HG03342 (cell line): ENCODE data around the gene TFEC.
"Not testable (repeated sequence)": the region's sequence is repeated elsewhere in the genome, so short reads cannot be mapped to it uniquely, and the experiment has no call there.

Experiments used
- ATAC-seq: cut with Tn5 transposase; IDR thresholded peaks from one replicate; pipeline ENCODE4 v1.9.1; 2021; ENCODE audit warnings: mild to moderate bottlenecking, moderate library complexity; ENCODE audit not compliant: unreplicated experiment

The TFEC gene, protein sequence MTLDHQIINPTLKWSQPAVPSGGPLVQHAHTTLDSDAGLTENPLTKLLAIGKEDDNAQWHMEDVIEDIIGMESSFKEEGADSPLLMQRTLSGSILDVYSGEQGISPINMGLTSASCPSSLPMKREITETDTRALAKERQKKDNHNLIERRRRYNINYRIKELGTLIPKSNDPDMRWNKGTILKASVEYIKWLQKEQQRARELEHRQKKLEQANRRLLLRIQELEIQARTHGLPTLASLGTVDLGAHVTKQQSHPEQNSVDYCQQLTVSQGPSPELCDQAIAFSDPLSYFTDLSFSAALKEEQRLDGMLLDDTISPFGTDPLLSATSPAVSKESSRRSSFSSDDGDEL

DNA sequence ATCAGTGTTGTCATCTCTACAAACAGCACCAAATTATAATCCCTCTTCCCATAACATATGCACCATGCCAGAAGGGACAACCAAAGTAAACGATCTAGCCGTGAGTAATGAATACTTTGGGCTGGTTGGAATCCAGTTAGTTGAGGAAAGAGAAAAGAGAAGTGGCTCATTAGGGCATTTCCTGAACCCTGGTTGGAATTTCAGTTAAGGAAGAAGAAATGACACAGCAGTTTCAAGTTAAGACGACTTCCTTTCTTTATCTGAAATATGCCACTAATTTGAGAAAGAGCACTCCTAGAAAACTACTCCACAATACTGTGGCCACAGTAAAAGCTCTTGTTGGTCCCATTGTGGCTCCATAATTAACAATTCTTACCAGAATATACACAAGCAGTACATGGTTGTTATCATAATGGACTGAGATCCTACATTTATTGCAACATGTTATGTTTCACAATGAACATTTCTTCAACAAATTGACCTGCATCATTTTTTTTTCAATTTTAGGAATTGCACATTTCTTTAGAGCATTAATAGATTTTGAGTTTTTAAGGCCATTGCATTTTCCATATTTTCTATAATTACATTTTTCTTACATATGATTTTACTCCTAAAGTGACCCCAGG lies at the start of gene TFEC:
Gene TFEC (minus strand): TSS at position 113 of the 626 bp plus-strand sequence. CDS start 46,322 bp downstream, outside the sequence.
- ATAC-seq = no peak

DNA sequence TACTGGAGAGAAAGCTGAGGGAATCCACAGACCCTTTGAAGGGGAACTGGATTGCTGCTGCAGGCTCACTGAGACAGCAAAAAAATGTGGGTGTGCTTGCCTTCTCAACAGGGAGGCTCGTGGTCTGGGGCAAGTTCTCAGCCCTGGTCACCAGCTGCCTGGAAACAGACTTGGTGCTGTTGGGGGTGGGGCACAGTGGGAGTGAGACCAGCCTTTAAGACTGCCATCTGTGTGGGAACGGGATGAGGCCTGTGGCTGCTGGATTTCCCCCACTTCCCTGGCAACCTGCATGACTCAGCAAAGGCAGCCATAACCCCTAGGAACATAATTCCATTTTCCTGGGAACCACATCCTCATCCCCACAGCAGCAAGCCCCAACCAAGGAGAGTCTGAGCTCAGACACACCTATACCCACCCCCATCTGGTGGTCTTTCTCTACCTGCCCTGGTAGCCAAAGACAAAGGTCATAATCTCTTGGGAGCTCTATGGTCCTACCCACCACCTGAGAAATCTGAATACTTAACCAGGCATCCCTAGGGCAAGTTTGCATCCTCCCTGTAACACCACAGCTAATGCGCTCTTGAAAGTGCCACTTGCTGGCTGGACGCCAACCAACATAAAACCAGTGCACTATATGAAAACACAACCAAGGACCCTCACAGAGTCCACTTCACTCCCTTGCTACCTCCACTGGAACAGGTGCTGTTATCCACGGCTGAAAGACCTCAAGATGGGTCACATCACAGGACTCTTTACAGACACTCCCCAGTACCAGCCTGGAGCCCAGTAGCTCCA lies 45.0 kb upstream of the TFEC start:
- no peak for ATAC-seq

DNA sequence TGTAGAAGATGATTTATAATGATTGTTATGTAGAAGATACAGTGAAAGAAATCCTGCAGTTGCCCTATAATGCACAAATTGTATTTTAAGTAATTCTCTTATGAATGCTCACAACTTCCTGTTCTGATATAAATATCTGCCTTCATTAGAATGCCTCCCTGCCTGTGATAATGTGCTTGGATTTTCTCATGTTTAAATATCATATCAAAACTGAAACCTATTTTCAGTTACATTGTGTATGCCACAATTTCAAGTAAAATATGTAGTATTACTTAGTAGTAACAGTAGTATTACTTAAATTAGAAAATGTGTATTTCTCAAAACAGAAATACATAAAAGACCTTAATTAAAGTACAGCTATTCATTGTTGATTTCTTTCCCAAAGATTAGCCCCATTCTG lies 41.1 kb upstream of the TFEC start:
- ATAC-seq = no peak

DNA sequence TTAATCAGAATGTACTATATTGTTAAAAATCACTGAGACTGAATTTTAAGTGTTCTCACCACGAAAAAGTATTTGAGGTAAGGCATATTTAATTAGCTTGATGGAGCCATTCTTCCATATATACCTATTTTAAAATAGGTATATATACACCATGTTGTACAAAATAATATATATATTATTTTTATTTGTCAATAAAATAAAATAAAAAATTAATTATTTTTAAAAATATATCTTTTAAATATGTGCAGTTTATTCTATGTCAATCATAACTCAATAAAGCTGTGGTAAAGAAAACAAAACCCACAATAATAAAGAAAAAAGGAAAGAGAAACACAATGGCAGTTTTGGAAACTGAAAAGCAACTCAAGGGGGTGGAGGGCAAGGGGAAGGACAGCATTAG lies 33.6 kb upstream of the TFEC start:
- ATAC-seq = no peak

DNA sequence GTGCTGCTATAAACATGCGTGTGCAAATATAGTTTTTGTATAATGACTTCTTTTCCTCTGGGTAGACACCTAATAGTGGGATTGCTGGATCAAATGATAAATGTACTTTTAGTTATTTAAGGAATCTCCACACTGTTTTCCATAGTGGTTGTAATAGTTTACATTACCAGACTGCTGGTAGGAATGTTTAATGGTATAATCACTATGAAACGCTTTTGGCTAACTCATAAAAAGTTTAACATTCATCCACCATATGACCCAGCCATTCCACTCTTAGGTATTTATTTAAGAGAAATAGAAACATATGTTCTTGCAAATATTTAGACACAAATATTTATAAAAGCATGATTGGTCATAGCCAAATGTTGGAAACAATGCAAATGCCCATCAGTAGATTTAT lies 32.1 kb upstream of the TFEC start:
- no peak for ATAC-seq

DNA sequence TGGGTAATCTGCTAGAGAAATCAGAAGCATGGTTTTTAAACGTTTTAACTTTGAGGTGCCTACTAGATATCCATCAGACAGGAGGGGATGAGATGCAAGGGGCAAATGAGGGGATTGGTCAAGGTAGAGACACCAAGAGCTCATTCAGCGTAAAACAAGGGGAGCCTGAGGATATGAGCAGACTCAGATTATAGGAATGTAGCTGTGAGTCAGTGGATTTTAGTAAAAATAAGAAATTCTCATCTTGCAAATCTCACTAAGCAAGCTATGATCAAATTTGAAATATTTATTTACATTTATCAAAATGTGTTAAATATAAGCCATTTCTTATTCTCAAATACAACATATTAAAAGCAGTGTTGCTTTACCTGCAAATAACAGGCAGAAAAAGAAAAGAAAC lies 21.4 kb upstream of the TFEC start:
- ATAC-seq = no peak

DNA sequence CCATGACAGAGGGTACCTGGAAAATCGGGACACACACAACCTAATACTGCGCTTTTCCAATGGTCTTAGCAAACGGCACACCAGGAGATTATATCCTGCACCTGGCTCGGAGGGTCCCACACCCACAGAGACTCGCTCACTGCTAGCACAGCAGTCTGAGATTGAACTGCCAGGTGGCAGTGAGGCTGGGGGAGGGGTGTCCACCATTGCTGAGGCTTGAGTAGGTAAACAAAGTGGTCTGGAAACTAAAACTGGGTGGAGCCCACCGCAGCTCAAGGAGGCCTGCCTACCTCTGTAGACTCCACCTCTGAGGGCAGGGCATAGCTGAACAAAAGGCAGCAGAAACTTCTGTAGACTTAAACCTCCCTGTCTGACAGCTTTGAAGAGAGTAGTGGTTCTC lies 16.7 kb upstream of the TFEC start:
- ATAC-seq = not testable (repeated sequence)

DNA sequence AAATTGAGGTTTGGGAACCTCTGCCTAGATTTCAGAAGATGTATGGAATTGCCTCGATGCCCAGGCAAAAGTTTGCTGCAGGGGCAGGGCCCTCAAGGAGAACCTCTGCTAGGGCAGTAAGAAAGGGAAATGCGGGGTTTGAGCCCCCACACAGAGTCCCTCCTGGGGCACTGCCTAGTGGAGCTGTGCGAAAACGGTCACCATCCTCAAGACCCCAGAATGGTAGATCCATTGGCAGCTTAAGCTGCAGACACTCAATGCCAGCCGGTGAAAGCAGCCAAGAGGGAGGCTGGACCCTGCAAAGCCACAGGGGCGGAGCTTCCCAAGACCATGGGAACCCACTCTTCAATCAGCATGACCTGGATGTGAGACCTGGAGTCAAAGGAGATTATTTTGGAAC lies 15.0 kb upstream of the TFEC start:
- no peak for ATAC-seq

DNA sequence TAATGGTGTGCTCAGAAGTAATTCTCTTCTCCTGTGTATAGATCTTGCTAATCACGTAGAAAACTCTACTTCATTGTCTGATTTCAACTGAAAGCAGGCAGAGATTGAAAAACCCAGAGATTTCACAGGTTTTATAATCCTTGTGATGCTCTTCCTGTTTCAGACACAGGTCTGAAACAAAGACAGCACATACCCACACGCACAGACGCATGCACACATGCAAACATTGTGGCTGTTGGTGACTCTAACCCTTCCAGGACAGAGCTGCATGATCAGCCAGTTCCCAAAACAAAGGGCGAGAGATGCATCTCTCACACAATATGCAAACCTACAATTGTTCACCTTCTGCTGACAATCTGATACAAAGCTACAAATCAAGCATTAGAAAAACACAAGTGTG lies 11.1 kb upstream of the TFEC start:
- ATAC-seq = peak; percentile 85

DNA sequence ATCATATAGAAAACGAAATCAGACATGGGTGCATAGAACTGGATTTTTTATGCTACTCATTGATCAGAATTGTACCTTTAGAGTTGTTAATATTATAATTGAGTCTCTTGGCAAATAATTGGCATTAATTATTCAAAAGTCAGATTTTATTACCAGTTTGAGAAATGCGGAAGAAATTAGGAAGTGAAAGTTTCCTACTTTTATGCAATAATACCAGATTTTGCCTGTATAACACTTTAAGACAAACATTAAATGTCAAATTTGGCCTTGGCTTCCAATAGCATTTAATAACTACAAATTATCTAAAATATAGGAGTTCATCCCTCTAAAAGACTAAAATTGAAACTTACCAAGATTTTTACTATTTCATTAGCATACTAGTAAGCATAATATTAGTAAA lies 6.8 kb upstream of the TFEC start:
- ATAC-seq = no peak

DNA sequence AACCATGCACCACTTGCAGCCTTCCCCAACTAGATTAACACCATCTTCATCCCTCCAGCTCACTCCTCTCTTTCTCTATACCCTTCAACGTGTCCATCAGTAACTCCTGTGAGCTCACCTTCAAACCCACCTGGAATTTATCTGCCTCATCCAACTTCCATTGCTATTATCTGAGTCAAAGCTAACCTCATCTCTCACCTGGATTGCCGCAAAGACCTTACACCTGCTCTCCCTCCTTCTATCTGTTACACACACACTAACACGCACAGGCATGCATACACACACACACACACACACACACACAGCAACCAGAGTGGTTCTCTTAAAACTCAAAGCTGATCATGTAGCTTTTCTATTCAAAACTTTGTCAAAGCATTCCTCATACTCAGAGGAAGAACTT lies 3.8 kb upstream of the TFEC start:
- ATAC-seq = no peak

DNA sequence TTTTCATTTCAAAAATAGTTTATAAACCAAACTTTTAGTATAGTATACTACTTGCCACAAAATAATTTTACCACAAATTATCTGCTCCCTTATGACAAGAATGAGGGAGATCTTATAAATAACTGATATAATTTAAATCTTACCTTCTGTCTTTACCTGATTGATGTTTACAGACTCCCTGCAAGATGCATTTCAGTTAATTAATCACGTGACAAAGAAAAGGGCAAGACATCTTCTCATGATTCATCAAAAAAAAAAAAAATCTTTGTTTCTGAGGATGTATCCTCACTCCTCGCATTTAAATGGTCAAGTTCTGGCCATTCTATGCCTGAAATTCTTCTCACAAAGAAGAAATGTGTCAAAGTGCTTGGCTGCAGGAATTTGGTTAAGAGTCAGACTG lies 2.3 kb upstream of the TFEC start:
- ATAC-seq = no peak

DNA sequence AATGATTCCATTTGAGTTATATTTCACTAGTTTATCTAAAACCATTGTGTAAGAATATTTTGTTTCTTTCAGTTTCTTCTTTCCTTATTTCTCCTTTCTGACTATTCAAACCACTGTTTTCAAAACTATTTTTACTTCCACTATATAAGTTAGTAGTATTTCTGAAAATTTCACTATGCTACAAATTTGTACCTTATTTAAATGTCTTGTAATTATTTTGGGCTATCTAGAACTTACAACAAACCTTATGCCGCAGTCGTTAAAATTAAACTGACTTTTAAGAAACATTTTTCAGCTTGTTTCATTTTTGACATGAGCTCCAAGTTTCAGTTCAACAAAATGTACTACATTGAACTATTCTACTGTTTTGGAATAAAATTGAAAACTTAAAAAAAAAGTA lies 1.8 kb downstream of the TFEC start:
- ATAC-seq = peak; percentile 50

DNA sequence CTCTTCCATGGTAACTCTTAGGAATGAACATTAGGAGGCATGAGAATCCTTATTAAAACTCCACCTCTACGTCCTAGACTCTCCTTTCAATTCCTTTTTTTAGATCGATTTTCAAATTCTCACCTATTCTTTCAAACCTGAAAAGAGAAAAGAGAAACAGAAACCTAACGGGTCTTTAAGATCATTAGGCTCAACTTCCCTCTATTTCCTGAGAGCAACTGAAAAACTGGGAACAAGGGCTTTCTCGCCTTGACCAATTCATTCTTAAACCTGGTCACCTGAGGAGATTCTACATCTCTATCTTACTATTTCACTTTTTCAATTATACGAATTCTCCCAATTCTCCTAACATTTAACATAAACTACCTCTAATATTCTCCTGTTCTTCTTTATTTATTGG lies 2.8 kb downstream of the TFEC start:
- no peak for ATAC-seq

DNA sequence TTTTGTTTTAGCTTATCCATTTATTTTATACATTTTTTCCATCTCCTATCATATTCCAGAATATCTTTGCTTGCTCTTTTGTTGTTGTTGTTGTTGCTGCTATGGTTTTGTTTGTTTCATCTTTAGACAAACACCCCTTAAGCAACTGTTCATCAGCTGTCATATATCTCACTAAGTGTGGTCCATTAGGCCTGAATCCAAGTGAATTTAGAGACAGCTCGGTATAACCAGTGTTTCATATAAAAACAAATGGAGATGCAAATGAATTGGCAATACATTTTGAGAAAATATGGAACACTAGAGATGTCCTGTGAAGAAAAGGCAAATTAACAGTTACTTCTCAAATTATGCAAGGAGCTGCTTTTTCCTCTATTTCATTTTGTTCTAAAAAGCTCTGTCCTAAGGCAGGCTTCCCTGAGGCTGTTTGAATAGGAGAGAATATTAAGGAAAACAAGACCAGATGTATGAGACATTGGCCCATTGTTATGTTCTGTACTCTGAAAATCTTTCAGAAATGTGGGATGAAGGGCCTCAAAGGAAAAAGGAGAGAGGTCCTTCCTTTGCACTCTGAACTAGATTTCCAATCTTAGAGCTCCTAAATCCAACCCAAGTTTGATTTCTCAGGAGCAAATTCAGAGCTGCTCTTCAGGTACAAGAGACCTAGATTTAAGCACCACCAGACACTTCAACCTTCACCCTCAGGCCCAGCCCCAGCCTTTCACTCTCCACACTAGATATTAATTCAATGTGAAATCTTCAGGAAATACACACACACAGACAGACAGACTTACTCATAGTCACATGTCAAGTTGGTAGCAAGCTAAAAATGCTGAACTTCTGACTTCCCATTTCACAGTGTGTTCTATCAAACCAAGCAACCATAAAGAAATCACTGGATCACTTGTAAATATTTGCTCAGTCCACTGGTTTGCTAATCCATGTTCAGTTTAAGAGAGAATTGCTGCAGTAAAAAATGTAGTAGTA lies 5.4 kb downstream of the TFEC start:
- ATAC-seq = no peak

DNA sequence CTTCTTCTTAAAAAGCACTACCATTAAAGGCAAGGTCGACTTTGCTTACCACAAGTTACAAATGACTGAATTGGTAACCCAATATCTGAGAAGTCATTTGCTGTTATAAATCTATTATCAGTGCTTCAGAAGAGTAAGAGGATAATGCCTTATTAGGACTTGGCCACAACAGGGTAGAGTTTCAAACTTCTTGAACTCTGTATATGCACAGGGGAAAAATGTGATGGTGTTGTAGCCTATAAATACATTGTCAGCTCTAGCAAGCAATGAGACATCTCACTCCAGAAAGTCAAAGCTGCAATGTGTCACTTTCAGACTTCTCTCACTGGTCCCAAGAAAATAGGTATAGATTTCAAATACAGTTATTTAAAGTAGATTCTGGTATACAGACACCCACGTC lies 9.3 kb downstream of the TFEC start:
- ATAC-seq = peak; percentile 45

DNA sequence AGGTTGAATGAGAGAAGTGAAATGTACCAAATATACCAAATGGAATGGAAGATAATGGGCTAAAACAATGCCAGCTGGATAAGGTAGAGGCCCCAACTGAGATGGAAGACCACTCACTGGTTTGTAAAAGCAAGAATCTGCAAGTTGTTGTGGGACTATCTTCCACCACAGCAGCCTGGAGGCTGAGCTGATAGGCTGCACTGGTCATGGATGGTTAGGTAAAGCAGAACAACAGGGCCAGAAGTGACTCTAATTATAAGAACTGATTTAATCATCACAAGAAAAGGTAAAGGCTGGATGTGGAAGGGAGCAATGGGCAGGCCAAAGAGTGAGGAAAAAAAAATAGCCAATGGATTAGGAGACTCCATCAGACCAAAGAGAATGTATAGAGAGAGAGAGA lies 11.8 kb downstream of the TFEC start:
- ATAC-seq = peak; percentile 45

DNA sequence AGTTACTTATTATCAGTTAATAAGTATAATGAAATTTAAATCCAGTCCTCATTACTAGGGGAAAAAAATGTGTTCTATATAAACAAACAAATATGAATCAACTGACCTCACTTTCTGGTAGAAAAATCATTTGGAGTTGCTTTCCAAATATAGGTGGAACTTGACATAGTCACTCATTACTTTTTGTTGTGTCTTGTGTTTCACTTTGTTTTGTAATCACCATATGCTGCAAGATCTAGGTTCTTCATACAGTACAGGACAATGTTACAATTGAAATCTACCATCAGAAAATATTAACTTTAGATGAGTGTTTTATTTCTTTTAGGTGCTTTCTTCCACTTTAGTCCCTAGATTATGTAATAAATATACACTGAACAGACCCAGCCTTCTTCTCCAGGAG lies 16.9 kb downstream of the TFEC start:
- no peak for ATAC-seq

DNA sequence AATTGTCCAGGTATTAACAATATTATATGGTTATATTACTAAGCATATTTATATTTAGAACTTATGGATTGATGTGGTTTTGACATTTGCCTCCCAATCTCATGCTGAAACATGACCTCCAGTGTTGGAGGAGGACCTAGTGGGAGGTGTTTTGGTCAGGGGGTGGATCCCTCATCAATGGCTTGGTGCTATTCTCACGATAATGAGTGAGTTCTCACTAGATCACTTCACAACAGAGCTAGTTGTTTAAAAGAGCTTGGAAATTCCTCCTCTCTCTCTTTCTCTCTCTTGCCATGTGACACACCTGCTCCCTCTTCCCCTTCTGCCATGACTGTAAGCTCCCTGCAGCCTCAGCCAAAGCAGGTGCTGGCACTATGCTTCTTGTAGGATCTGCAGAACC lies 19.0 kb downstream of the TFEC start:
- ATAC-seq = no peak

DNA sequence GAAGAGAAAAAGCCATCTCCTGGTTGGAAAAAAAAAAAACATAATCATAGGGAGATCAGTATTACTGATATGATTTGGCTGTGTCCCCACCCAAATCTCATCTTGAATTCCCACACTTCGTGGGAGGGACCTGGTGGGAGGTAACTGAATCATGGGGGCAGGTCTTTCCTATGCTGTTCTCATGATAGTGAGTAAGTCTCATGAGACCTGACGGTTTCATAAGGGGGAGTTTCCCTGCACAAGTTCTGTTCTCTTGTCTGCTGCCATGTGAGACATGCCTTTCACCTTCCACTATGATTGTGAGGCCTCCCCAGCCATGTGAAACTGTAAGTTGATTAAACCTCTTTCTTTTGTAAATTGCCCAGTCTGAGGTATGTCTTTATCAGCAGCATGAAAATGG lies 25.8 kb downstream of the TFEC start:
- not testable (repeated sequence) for ATAC-seq

DNA sequence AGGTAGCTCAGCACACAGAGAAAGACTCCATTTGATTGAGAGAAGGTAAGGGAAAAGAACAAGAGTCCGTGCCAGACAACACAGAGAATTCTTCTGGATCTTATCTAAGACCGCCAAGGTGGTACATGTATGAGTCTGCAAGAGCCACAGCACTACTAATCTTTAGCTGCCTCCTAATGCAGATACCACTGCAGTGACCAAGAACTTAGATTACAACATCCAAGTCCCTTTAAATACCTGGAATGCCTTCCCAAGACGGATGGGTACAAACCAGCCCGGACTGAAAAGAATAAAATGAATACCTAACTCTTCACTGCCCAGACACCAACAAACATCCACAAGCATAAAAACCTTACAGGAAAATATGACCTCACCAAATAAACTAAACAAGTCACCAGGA lies 33.3 kb downstream of the TFEC start:
- ATAC-seq = no peak
